Spleen (tissue), 11 donors: ENCODE data around the gene MORN2. TPM values are rescaled to one million over a fixed set of nuclear protein-coding genes. Genes with fewer than 3 reads are reported as not detected.

Experiments used
- DNase-seq: peaks from one replicate; pipeline ENCODE4 v3.0.0-alpha.2; 2020
- H3K27ac ChIP-seq, 8 donors: fragments of 200-600 bp; sonication (generic) in 7 of 8; 1 replicate in 4 of 8; 2 replicates in 4 of 8; pipeline versions ENCODE4 v1.5.0 to v1.8.0; 2016 to 2021; ENCODE audit warnings: inconsistent platforms in 4 of 8, mild to moderate bottlenecking in 4 of 8, moderate library complexity in 1 of 8
- H3K27me3 ChIP-seq, 7 donors: fragments of 200-600 bp; sonication (generic) in 6 of 7; replicated peaks in 1 of 7; 1 replicate in 4 of 7; 2 replicates in 3 of 7; pipeline versions ENCODE4 v1.5.0 to v1.8.0; 2016 to 2021; ENCODE audit warnings: inconsistent platforms in 3 of 7, mild to moderate bottlenecking in 1 of 7
- H3K36me3 ChIP-seq, 6 donors: fragments of 200-600 bp; sonication (generic) in 5 of 6; 1 replicate in 4 of 6; 2 replicates in 2 of 6; pipeline versions ENCODE4 v1.5.0 to v1.8.0; 2016 to 2021; ENCODE audit warnings: inconsistent platforms in 2 of 6
- H3K4me1 ChIP-seq, 6 donors: fragments of 200-600 bp; sonication (generic) in 5 of 6; 1 replicate in 3 of 6; 2 replicates in 3 of 6; pipeline versions ENCODE4 v1.5.0 to v1.8.0; 2016 to 2021; ENCODE audit warnings: inconsistent platforms in 3 of 6
- H3K4me3 ChIP-seq, 8 donors: fragments of 200-600 bp; sonication (generic) in 7 of 8; 1 replicate in 4 of 8; 2 replicates in 4 of 8; pipeline versions ENCODE4 v1.5.0 to v1.8.0; 2016 to 2021; ENCODE audit warnings: inconsistent platforms in 4 of 8, mild to moderate bottlenecking in 4 of 8, moderate library complexity in 2 of 8
- H3K9me3 ChIP-seq, 8 donors: fragments of 200-600 bp; sonication (generic) in 7 of 8; 1 replicate in 4 of 8; 2 replicates in 4 of 8; pipeline versions ENCODE4 v1.5.0 to v1.8.0; 2016 to 2021; ENCODE audit warnings: inconsistent platforms in 4 of 8
- POLR2A ChIP-seq, 3 donors: fragments of 450-650 bp; IDR thresholded peaks; one replicate each; pipeline ENCODE4 v1.5.1; 2017; ENCODE audit warnings: antibody characterized with exemption in 3 of 3, mild to moderate bottlenecking in 1 of 3
- POLR2AphosphoS5 ChIP-seq, 3 donors: sonication (generic); formaldehyde crosslinking; IDR thresholded peaks; one replicate each; pipeline ENCODE4 v1.5.1; 2017; ENCODE audit warnings: antibody characterized with exemption in 3 of 3
- WGBS, 5 donors: extraction: QIAGEN DNeasy Blood & Tissue Kit in 3 of 5; methylation state at CpG; one replicate each; pipeline versions ENCODE4 v1.1.5 to v1.1.7; 2013 to 2018; 5-methylcytosine and 5-hydroxymethylcytosine counted together
- intact Hi-C: fragments of 100-400 bp; cut with DNase I; formaldehyde crosslinking; loops from one replicate; pipeline ENCODE4 v1.15.0; 2023; ENCODE audit warnings: low total_unique reads
- polyA plus RNA-seq, 3 donors: library from polyadenylated mRNA; stranded (reverse); fragments of 200-250 nt; gene quantifications; one replicate each; pipeline ENCODE4 v1.2.1, GENCODE V29; 2013
- total RNA-seq, 7 donors: library from RNA; depleted of rRNA in 3 of 7; stranded (reverse); fragments of >200 nt in 3 of 7; fragmentation: NEBNext Ultra II Directional in 4 of 7; extraction: Animal tissue kit (Norgen Biotek cat#: 25700) in 4 of 7; gene quantifications; one replicate each; pipeline versions ENCODE4 v1.1.0 to v1.2.1, GENCODE V29; 2016 to 2021
- TF ChIP-seq, protein P1 (sequence below), 11 experiments: fragments of 200-600 bp in 7 of 11; fragments of 450-650 bp in 4 of 11; sonication (generic) in 4 of 11; IDR thresholded peaks in 8 of 11; conservative IDR thresholded peaks in 3 of 11; 1 replicate in 7 of 11; 2 replicates in 4 of 11; pipeline versions ENCODE4 v1.4.0 to v1.8.0; 2016 to 2021; ENCODE audit warnings: antibody characterized with exemption in 11 of 11, inconsistent platforms in 4 of 11, mild to moderate bottlenecking in 1 of 11
- donor health status: healthy with polysubstance abuse.
- donor health status: DM: no; HTN: no; CAD: no; lungs with moderate emphysema.
- donor health status: DM: no; HTN: no; CAD: no.
- donor health status: Bipolar disorder and iron deficiency.
- donor health status: healthy.
- donor health status: DM: no; HTN: no; CAD: no.
- donor health status: DM: yes; HTN: yes; CAD: no.

The MORN2 gene
- total and polyA plus RNA-seq, 10 donors: 2.4 to 12.2 (median 6.6) TPM

DNA sequence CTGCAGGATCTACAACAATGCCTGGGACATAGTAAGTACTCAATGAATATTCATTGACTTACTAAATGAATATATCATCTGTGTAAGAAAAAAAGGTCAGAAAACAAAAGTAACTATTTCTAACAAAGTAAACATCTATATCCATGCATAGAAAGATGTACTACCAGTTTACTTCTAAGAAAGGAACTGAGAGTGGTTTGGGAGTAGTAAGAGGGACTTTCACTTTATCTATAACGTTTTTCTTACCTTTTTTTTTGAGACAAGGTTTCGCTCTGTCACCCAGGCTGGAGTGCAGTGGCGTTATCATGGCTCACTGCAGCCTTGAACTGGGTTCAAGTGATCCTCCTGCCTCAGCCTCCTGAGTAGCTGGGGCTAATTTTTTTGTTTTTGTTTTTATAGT, 25.7 kb upstream of the MORN2 start:
- Histone ChIP-seq H3K27me3 (no peaks in the 10 kb centered on the region), H3K4me3 (no peak overlapping the region), H3K4me1 (no peaks in the 10 kb centered on the region), H3K9me3 (no peaks in the 10 kb centered on the region), H3K36me3 (peaks cover 0 to 97% (median 26%) of the 10 kb centered on the region in 6 donors), H3K27ac (no peak overlapping the region)
- TF ChIP-seq POLR2A (IDR thresholded peaks at IDR 0.05) (no peak), POLR2AphosphoS5 (IDR thresholded peaks at IDR 0.05) (no peak)
- TF ChIP-seq, protein P1, sequence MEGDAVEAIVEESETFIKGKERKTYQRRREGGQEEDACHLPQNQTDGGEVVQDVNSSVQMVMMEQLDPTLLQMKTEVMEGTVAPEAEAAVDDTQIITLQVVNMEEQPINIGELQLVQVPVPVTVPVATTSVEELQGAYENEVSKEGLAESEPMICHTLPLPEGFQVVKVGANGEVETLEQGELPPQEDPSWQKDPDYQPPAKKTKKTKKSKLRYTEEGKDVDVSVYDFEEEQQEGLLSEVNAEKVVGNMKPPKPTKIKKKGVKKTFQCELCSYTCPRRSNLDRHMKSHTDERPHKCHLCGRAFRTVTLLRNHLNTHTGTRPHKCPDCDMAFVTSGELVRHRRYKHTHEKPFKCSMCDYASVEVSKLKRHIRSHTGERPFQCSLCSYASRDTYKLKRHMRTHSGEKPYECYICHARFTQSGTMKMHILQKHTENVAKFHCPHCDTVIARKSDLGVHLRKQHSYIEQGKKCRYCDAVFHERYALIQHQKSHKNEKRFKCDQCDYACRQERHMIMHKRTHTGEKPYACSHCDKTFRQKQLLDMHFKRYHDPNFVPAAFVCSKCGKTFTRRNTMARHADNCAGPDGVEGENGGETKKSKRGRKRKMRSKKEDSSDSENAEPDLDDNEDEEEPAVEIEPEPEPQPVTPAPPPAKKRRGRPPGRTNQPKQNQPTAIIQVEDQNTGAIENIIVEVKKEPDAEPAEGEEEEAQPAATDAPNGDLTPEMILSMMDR (IDR thresholded peaks at IDR 0.05 in 8 of 11, conservative IDR thresholded peaks at IDR 0.05 in 3 of 11): no peak
- no peak for DNase-seq
- WGBS, 5 donors: 59 to 74% (median 65%) methylated on average over 3 of the region's 3 CpGs
- intact Hi-C loops: no loop called here

DNA sequence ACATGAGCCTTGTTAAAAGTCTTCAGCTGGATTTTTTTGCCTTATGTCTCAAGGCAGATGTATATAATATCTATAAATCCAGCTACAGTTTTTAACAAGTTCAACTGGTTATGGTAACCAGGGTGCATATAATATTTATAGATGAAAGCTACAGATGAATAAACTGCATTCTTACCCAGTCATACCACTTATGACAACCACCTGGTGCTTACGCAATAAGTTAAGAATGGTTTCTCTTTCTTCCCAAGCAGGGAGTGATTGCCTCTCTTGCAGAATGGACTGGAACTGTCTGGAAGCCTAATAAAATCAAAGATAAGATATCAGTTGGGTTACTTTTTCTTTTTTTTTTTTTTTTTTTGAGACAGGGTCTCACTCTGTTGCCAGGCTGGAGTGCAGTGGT, 19.6 kb upstream of the MORN2 start:
- Histone ChIP-seq H3K4me1 (no peaks in the 10 kb centered on the region), H3K4me3 (no peak overlapping the region), H3K9me3 (no peaks in the 10 kb centered on the region), H3K27me3 (no peaks in the 10 kb centered on the region), H3K36me3 (peaks cover 0 to 100% (median 60%) of the 10 kb centered on the region in 6 donors), H3K27ac (no peak overlapping the region)
- 95 to 100% (median 98%) methylated on average over 1 of the region's 1 CpG for WGBS, 5 donors
- no peak for DNase-seq
- intact Hi-C loops: no loop called here
- TF ChIP-seq POLR2A (IDR thresholded peaks at IDR 0.05): no peak
- TF ChIP-seq, protein P1 (IDR thresholded peaks at IDR 0.05 in 8 of 11, conservative IDR thresholded peaks at IDR 0.05 in 3 of 11): no peak

DNA sequence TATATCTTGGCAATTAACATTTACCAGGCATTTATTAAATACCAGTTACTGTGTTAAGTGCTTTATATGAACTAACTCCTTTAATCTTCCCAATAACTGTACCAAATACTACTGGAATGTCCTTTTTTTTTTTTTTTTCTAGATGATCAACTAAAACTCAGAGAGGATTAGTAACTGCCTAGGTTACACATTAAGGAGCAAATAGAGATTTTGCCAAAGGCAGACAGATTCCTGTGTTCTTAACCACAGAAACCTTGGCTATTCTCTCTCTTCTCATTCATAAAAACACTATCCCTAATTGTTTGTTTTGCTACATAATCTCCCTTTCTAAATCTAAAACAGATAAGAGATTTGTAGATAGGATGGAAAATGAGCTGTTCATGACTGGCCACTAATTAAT, 13.3 kb upstream of the MORN2 start:
- Histone ChIP-seq H3K4me3 (no peak overlapping the region), H3K27ac (no peak overlapping the region), H3K27me3 (no peaks in the 10 kb centered on the region), H3K4me1 (no peaks in the 10 kb centered on the region), H3K36me3 (peaks cover 0 to 90% (median 46%) of the 10 kb centered on the region in 6 donors), H3K9me3 (no peaks in the 10 kb centered on the region)
- intact Hi-C loops: no loop called here
- DNase-seq: no peak
- TF ChIP-seq POLR2AphosphoS5 (IDR thresholded peaks at IDR 0.05) (no peak), POLR2A (IDR thresholded peaks at IDR 0.05) (no peak)
- TF ChIP-seq, protein P1 (IDR thresholded peaks at IDR 0.05 in 8 of 11, conservative IDR thresholded peaks at IDR 0.05 in 3 of 11): no peak

GRCh38 chr2:38863061-38863695, 12.6 kb upstream of the MORN2 start:
- Histone ChIP-seq H3K9me3 (no peaks in the 10 kb centered on the region), H3K27ac (no peak overlapping the region), H3K36me3 (peaks cover 0 to 90% (median 41%) of the 10 kb centered on the region in 6 donors), H3K4me3 (no peak overlapping the region), H3K27me3 (no peaks in the 10 kb centered on the region), H3K4me1 (no peaks in the 10 kb centered on the region)
- intact Hi-C loops: no loop called here
- no peak for DNase-seq
- 74 to 92% (median 87%) methylated on average over 2 of the region's 2 CpGs for WGBS, 5 donors
- TF ChIP-seq POLR2A (IDR thresholded peaks at IDR 0.05) (no peak), POLR2AphosphoS5 (IDR thresholded peaks at IDR 0.05) (no peak)
- TF ChIP-seq, protein P1 (IDR thresholded peaks at IDR 0.05 in 8 of 11, conservative IDR thresholded peaks at IDR 0.05 in 3 of 11): no peak
